ENCODE results near the gene DNAJB12.
A peak's percentile ranks its signal among the peaks of the same experiment; 100 is the strongest.

The DNAJB12 gene

DNA sequence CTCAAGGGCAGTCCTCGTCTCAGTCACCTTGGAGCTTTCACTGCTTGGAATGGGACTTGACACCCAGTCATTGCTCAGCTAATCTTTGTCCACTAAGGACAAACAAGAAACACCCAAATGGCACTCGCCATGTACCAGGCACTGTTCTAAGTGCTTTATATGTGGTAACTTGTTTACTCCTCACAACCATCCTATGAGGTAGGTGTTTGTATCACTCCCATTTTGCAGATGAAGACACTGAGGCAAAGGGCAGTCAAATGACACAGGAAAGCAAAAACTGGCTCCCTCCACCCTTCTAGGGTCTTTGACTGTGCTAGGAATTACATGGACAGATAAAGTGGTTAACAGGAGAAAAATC is 24.7 kb downstream of the DNAJB12 start:
- DNase-seq, result no peak

DNA sequence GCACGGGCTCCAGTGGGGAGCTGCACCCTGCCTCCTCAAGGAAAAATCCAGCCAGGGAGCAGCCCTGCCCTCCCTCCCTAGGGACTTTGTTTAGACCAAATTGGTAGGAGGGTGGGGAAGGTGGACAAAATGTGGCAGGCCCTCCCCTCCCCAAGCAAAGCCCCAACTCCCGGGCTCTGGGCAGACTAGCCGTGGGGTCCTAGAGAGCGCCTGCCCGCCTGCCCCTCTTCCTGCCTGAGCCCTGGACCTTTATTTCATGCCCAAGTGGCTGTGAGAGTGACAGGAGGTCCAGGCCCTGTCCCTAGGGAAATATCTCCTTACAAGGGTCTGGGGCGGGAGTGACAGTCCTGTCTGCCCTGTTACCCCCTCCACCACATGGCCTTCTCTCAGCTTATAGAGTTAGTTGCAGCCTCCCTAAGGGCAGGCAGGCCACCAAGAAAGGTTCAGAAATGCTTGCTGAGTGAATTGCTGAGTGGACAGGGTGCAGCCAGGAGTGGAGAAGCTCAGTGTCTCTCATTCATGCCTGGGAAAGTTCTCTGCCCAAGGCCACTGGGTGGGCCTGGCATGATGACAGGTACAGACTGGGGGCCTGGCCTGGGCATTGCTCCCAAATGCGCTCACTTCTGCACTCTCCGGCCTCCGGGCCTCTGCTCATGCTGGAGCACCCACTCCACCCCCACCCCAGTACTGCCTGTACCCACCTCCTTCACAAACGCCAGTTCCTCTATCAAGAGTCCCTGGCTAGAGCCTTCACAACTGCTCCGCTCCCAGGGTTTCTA is 25.2 kb downstream of the DNAJB12 start:
- no peak for DNase-seq

DNA sequence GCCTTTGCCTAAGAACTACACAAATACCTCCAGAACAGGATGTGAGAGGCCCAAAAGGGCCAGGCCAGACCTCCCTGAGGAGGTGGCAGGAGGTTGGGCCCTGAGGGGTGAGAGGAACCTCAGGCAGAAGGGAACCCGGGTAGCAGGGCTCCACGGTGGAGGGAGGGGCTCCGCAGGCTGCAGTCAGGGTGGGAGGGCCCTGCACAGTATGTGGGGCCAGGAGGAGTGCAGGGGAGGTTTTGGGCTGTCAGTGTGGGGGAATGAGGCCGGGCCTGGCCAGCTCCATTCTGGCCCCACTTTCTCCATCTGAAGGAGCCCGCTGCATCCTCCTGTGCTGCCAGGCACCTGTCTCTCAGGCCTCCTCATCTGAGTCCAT is 25.9 kb downstream of the DNAJB12 start:
- no peak for DNase-seq

DNA sequence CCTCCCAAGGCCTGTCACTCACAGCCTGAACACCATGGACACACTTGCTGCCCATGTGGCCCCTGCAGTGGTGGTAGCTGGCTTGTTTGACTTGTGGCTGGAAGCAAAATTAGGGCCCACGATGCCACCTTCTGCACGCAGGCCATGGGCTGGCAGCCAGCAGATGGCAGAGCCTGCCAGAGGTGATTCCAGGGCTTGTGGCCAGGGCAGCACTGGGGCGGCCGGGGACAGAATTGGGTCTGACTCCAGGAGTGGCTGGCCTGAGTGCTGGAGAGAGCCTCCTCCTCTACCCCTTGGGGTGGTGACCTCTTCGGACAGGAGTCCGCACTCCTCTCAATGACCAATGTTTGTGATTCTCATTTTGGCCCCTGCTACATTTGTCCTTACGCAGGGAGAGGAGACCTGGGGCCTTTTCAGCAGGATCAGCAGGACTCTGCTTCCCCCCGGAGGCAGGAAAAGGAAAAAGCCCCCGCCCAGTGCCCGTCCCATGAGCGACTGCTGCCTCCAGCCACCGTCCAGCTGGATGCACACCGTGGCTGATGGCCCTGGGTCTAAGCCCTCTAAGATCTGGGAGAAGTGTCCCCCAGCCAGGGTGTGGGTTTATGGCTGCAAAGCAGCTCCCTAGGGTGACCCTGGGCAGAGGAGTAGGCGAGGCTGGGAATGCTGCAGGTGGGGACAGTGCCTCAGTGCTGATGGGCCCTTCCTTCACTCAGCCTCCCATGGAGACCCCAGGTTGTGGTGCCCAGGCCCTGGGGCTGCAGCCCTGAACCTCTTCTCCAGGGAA is 26.5 kb downstream of the DNAJB12 start:
- peak in 1 of 2 experiments; percentile 24 for DNase-seq

DNA sequence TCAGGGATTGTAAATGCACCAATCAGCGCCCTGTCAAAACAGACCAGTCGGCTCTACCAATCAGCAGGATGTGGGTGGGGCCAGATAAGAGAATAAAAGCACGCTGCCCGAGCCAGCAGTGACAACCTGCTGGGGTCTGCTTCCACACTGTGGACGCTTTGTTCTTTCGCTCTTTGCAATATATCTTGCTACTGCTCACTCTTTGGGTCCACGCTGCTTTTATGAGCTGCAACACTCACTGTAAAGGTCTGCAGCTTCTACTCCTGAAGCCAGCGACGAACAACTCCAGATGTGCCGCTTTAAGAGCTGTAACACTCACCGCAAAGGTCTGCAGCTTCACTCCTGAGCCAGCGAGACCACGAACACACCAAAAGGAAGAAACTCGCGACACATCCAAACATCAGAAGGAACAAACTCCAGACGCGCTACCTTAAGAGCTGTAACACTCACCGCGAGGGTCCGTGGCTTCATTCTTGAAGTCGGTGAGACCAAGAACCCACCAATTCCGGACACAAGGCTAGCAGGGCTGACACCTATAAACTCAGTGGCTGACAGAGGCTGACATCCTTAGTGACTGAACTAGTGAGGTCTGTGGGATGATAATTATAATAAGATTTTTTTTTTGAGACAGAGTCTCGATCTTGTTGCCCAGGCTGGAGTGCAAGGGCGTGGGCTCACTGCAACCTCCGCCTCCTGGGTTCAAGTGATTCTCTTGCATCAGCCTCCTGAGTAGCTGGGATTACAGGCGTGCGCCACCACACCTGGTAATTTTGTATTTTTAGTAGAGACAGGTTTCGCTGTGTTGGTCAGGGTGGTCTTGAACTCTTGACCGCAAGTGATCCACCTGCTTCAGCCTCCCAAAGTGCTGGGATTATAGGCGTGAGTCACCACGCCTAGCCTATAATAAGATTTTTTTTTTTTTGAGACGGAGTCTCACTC is 27.8 kb downstream of the DNAJB12 start:
- DNase-seq, result peak; percentile 39 to 65

DNA sequence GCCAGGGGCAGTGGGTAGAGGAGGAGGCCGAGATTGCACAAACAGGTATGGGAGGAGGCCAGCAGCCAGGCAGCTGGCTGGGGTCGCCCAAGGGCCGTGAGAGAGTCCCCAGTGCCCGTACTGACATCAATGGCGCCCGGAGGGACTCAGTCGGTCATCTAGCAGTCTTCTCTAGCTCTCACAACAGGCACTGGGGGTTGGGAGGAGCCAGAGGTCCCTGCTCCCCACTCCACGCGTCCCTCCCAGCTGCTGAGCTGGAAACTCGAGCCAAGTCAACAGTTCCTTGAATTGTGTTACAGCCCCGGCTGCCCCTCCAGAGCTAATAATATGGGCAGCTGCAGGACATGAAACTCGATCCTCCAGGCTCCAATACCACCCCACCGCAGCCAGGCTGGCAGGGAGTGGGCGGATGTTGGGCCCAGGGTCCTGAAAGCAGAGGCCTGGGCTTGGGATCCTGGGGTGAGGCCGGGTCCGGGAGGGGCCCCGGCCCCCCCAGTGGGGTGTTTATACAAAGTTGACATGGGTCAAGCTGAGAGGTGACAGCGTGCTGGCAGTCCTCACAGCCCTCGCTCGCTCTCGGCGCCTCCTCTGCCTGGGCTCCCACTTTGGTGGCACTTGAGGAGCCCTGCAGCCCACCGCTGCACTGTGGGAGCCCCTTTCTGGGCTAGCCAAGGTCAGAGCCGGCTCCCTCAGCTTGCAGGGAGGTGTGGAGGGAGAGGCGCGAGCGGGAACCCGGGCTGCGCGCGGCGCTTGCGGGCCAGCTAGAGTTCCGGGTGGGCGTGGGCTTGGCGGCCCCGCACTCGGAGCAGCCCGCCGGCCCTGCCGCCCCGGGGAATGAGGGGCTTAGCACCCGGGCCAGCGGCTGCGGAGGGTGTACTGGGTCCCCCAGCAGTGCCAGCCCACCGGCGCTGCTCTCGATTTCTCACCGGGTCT is 29.2 kb downstream of the DNAJB12 start:
- DNase-seq, result peak; percentile 82 to 85

DNA sequence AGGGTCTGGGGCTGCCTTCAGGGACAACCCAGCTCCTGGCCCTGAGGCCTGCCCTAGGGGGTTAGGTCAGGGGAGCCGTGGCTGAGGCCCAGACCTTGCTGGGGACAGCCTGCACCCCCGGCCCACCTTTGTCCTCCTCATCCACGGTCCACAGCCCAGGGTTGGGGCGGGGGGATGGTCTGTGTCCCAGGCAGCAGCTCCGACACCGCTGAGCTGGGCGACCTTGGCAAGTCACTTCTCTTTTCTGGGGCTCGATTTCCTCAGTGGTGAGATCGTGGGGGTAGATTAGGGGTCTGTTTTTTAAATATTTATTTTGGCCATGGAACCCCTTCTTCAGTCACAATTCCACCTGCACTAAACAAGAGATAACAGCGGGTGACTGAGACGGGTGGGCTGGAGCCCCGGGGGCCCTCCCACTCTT is 30.9 kb downstream of the DNAJB12 start:
- no peak for DNase-seq

DNA sequence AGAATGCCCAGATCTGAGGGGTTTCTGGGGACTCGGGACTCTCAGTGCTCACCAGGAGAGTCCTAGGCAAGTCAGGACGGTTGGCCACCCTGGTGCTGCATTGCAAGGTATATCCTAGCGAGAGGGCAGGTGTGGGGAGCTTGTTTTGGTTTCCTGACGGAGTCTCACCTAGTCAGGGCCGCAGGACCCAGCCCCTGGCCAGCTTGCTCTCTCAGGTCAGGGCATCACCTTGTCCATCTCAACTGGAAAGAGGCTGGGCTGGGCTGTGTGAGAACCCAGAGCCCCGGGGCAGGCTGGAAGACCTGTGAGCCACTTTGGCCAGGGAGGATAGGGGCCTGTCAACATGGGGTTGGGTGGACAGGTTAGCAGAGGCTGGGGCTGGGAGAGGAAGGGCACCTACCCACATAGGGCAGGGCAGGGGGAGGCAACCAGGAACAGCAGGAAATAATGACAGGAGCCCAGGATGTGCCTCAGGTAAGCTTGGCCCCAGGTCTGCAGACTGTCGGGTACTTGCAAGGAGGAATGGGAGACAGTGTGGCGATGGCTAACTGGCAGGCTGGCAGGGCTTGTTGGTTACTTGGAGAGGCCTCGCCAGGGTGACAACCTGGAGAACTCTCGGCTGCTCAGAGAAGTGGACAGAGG is 31.5 kb downstream of the DNAJB12 start:
- DNase-seq, result no peak

DNA sequence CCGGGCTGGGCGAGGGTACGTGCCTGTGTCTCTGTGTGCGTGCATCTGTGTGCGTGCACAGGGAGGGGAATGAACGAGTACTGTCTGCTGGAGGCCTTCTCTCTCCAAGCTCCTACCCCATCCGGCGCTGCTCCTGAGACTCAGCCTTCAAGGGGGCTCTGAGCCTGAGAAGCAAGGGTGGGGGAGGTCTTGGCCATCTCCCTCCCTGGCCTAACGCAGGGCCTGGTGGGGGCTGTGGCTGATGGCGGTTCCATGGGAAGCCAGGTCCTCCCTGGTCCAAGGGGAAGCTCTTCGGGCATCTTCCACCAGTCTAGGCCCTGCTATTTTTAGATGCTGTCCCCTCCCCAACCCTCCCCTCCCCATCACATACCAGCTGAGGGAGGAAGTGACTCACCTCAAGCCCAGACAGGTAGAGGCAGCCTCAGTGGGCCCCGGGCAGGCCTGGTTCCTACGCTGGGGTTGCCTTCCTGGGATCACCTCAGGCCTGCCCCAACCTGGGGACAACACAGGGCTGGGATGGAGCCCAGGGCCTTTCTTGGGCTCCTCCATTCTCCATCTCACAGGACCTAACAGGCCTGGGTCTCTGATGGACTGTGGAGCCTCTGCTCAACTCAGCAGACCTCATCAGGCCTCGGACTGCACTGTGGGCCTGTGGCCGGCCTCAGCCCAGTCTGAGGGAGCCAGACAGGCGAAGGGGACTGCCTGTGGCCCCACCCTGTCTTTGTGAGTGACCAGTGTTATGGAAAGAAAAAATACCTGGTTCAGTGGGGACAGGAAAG is 32.2 kb downstream of the DNAJB12 start:
- no peak for DNase-seq

DNA sequence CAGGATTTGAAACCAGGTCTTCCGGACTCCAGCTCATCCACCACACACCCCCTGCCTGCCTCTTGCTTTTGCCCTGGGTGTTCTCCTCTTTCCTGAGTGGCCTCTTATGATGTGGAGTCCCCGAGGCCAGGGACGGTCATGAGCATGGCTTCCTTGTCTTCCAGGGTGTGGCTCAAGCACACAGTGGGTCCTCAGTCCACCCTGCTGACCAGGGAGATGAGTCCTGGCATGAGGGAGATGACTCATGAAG is 32.8 kb downstream of the DNAJB12 start:
- no peak for DNase-seq

DNA sequence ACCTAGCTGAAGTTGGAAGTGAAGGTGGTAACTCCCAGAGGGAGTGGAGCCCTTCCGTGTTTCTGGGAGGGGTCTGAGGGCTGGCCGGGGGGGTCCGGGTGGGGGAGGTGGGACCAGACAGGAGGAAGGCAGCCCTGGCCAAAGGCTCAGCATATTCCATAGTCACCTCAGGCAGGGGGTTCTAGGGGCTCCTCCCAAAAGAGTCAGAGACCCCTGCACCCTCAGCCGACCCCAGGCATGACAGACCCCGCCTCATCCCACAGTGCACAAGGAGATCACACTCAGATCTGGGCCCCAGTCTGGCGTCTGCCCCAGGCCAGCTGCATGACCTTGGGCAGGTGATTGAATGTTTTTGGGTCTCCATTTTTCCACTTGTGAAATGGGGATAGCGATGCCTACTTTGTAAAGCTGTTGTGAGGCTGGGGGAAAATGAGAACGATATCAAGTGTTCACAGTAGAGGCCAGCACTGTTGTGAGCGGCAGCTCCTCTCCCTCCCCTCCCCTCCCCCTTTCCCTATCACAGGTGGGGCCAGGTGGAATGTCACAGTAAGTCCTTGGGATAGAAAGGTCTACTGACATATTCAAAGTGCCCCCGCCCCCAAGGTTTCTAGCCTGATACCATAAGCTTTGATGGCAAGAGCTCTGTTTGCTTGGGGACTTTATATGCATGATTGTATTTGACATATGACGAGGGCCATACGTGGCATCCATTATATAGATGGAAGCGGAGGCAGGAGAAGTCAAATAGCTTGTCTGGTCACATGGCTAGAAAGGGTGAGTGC is 33.3 kb downstream of the DNAJB12 start:
- DNase-seq, result no peak

DNA sequence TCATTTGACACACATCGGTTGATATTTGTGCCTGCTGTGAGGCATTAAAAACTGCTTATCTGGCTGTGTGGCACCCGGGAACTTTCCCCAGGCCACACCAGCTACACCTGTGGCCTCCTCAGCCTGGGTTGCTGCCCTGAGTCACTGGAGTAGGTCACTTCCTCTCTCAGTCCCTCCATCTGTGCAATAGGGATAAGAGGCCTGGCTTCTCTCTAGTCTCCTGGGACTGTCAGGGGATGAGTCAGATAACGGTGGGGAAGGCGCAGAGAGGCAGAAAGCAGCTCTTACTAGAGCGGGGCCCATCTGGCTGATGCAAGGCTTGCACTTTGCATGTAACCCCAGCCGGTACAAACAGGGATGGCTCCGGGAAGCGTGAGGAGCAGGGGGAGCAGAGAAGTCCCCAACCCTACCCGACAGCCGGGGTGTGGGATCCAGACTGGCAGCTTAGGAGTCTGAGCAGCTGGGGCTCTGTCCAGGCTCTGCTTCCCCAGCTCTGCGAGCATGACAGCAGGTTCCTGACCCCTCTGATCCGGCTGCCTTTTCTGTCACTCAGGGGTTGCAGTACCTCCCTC is 34.0 kb downstream of the DNAJB12 start:
- peak; percentile 52 to 55 for DNase-seq

DNA sequence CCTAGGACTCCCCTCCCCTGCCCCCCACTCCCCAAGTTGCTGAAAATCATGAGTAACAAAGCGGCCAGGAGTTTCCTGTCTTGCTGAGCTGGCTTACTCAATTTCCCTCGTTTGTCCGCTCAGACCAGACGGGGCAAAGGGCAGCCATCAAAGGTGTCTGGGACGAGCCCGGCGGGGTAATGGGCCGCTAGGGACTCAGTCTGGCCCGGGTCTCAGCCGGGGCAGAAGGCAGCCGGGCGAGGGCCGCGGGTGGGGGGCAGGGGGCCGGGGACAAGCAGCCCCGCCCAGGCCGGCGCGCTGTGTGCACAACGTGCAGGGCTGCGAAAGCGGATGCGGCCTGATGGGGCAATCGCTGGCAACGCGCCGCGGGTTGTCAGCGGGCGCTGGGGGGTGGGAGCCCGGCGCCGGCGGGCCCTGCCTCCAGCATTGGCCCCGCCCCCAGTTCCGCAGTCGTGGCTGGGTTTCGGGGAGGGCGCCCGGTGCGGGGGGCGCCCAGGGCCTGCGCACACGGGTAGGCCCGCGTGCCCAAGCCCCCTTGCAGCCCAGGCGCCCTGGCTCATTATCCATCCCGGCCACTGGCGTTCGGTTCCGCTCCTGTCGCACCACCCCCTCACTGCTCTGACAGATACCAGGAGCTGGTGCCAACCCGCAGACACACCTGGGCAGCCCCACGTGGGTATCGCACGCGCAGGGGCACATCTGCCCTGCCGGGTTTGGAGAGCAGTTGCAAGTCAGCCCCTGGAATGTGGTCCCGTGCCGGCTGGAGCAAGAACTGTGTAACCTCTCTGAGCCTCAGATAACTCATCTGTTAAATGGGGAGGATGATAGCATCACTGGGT is 35.1 kb downstream of the DNAJB12 start:
- peak; percentile 39 to 60 for DNase-seq

DNA sequence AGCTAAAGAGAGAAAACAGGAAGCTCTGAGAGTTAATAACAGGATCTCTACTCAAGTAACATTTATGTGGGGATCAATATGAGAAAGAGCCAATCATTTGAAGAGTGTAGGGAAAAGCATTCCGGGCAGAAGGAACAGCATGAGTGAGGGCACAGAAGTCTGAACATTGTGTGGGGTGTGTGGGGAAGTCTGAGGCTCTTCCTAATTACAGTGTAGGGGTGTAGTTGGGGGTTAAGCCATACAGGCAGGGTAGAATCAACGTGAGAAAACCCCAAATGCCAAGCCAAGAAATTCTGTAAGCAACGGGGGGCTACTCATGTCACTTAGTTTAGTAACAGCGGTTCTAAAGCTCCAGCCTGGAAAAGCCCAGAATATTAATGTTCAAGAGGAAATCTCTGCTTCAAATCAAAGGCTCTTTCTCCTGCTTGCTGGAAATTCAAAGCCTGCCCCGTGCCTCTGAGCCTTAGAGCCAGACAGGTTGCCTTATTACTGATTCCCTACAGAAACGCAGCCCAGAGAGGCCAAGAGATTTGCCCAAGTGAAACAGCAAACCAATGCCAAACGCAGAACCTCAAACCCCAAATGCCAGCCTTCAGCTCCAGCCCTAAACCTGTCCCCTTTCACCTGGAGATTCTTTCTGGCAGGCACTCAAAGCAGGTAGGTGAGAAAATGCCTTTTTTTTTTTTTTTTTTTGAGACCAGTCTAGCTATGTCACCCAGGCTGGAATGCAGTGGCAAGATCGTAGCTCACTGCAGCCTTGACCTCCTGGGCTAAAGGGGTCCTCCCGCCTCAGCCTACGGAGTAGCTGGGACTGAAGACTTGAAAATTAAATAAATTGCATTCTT is 36.1 kb downstream of the DNAJB12 start:
- no peak for DNase-seq

DNA sequence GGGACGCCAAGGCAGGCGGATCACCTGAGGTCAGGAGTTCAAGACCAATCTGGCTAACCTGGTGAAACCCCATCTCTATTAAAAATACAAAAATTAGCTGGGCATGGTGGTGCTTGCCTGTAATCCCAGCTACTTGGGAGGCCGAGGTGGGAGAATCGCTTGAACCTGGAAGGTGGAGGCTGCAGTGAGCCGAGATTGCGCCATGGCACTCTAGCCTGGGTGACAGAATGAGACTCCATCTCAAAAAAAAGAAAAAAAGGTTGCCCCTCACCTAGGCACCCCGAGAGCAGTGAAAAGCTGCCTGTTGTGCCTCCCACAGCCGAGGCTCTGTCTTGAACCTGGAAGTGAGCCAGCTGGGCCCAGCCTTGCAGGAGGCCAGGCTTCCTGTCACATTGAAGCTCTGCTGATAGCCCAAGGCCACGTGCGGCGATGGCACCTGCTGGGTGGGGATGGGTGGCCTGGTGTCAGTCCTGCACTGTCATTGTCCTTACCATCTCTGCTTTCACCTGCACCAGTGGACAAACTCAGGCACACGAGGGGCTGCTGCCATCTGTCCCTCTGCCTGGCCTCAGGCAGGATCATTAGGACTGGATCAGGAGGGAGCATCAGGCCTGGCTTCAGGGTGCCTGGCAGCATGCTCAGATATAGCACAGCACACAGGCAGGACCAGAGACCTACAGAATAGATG is 37.8 kb downstream of the DNAJB12 start:
- peak; percentile 49 to 77 for DNase-seq

DNA sequence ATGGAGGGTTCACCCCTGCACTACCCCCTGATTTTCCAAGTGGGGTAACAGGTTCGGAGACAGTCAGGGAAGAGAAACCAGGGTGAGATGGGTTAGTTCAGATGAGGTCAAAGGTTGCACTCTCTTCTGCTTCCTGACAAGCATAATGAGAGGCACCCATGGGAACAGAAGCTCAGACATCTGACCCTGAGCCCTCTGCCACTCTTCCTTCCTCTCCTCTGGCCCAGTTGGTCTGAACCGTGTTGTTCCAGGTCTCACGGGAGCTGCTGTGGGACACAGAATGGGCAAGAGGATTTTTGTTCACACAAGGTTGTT is 38.4 kb downstream of the DNAJB12 start:
- no peak for DNase-seq

DNA sequence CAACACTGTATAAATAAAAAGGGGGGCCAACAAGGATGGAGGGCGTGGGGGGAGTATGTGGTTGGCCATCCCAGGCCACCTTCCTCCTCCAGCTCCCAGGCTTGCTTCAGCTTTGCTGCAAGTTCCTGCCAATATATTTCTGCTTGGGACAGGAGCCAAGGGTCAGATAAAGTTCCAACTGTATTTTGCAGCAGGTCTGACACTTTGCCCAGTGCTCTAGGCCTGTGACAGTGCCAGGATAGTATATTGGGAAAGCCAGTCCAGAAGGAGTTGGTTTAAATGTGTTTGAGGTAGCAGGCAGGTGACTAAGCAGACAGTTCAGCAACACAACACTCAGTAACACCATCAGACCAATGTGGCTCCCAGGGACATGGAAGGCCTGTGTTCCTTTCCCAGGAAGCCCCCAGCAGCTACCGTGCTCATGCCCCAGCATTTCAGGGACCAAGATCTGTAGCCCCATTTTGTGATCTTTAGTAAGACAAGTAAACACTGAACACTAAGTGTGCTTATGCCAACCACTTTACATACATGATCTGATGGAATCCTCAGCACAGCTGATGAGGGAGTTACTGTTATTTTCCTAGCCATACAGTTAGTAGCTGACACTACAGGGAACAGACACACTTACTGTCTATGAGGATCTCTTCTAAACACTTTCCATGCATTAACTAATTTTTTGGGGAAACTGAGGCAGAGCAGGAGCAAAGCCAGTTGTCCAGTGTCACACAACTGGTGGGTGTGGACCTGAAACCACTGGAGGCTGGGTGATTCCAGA is 38.9 kb downstream of the DNAJB12 start:
- no peak for DNase-seq
